OCI-LY3 (cell line): ENCODE results near the gene FAM219B.

ENCODE experiments used
- H2AFZ ChIP-seq: fragments of 200-600, 300-600 bp; shearing (Covaris generic); 2 replicates; pipeline ENCODE4 v1.6.0; 2014; ENCODE audit warnings: antibody characterized with exemption, low read depth, low read length
- H3K27ac ChIP-seq: fragments of 200-600, 300-600 bp; sonication (generic); 2 replicates; pipeline ENCODE4 v1.5.1; 2014; ENCODE audit warnings: mild to moderate bottlenecking, low read length, moderate library complexity, mixed read lengths
- H3K27me3 ChIP-seq: fragments of 200-600, 300-600 bp; sonication (generic); 2 replicates; pipeline ENCODE4 v1.6.1; 2014; ENCODE audit warnings: low read depth, low read length, mixed read lengths
- H3K36me3 ChIP-seq: fragments of 200-600, 300-600 bp; sonication (generic); replicated peaks from 2 replicates; pipeline ENCODE3; 2014; ENCODE audit warnings: low read depth, low read length, mixed read lengths
- H3K4me1 ChIP-seq: fragments of 300-600, 200-600 bp; sonication (generic); 2 replicates; pipeline ENCODE4 v1.6.1; 2014; ENCODE audit warnings: low read length, mixed read lengths
- H3K4me2 ChIP-seq: fragments of 200-600, 300-600 bp; sonication (generic); 2 replicates; pipeline ENCODE4 v1.6.1; 2014; ENCODE audit warnings: low read length, mixed read lengths
- H3K4me3 ChIP-seq: fragments of 300-600, 200-600 bp; sonication (generic); 2 replicates; pipeline ENCODE4 v1.5.1; 2014; ENCODE audit warnings: antibody characterized with exemption, mild to moderate bottlenecking, low read length, moderate library complexity
- H3K79me2 ChIP-seq: fragments of 300-600, 200-600 bp; shearing (Covaris generic); 2 replicates; pipeline ENCODE4 v1.6.1; 2014; ENCODE audit warnings: mild to moderate bottlenecking, low read length, mixed read lengths
- H3K9ac ChIP-seq: fragments of 300-600, 200-600 bp; shearing (Covaris generic); 2 replicates; pipeline ENCODE4 v1.6.0; 2014; ENCODE audit warnings: mild to moderate bottlenecking, low read length, moderate library complexity
- H3K9me3 ChIP-seq: fragments of 200-600, 300-600 bp; shearing (Covaris generic); 2 replicates; pipeline ENCODE4 v1.6.1; 2014; ENCODE audit warnings: low read length, mixed read lengths; ENCODE audit not compliant: insufficient read depth
- H4K20me1 ChIP-seq: fragments of 200-600, 300-600 bp; sonication (generic); 2 replicates; pipeline ENCODE4 v1.6.1; 2016; ENCODE audit warnings: low read length, mixed read lengths; ENCODE audit not compliant: insufficient read depth
- EZH2phosphoT487 ChIP-seq: fragments of 200-600 bp; shearing (Covaris generic); IDR thresholded peaks from 2 replicates; pipeline ENCODE4 v1.6.1; 2018; ENCODE audit warnings: antibody characterized with exemption, mixed run types, low read depth
- TF ChIP-seq, protein P1 (sequence below): fragments of 200-600, 300-600 bp; sonication (generic); IDR thresholded peaks from 2 replicates; pipeline ENCODE4 v1.5.1; 2014; ENCODE audit warnings: antibody characterized with exemption, low read length, low read depth

Gene FAM219B

DNA sequence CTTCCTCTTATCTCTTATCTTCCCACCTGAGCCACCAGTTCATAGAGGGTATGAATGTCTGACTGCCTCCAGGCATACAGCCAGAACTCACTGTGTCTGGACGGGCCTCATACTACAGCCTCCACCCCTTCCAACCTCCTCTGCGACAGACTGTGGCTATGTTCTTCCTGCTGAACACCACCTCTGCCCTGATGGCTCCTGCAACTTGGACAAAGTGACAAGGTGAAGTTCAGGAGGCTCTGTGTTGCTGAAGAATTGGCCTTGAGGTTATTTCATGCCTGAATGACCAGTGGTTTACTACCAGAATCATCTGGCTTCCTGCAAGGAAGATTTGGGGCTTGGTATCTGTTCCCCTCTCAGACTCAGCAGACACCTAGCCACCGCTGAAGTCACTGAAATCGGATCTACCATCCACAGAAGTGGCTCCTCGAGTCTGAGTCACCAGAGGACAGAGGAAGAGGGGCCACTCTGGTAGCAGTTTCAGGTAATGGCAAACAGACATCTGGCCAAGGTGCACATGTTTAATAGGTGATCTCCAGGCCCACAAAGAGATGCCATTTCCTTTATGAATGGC, 49.5 kb downstream of the FAM219B start:
- peaks cover 91% of the 10 kb centered on the region for H3K79me2 ChIP-seq
- peak overlapping the region; percentile 71 for H3K4me2 ChIP-seq
- peaks cover 26% of the 10 kb centered on the region for H3K36me3 ChIP-seq

DNA sequence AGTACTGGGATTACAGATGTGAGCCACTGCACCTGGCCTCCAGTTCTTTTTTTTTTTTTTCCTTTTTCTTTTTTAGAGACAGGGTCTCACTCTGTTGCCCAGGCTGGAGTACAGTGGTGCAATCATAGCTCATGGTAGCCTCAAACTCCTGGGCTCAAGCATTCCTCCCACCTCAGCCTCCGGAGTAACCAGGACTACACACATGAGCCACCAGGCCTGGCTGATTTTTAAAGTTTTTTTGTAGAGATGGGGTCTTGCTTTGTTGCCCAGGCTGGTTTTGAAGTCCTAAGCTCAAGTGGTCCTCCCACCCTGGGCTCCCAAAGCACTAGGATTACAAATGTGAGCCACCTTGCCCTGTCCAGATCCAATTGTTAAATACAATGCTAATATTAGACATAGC, 50.1 kb downstream of the FAM219B start:
- Histone ChIP-seq H3K27me3 (no peaks in the 10 kb centered on the region), H3K79me2 (peaks cover 85% of the 10 kb centered on the region), H3K36me3 (peaks cover 33% of the 10 kb centered on the region), H4K20me1 (no peaks in the 10 kb centered on the region), H3K9ac (peak overlapping the region; percentile 73), H2AFZ (no peak overlapping the region), H3K9me3 (no peaks in the 10 kb centered on the region), H3K4me2 (peak overlapping the region; percentile 71), H3K27ac (peak overlapping the region; percentile 95), H3K4me3 (peak overlapping the region; percentile 34; the same call in 1 of the 2 replicates), H3K4me1 (peaks cover 74% of the 10 kb centered on the region)
- TF ChIP-seq, protein P1, sequence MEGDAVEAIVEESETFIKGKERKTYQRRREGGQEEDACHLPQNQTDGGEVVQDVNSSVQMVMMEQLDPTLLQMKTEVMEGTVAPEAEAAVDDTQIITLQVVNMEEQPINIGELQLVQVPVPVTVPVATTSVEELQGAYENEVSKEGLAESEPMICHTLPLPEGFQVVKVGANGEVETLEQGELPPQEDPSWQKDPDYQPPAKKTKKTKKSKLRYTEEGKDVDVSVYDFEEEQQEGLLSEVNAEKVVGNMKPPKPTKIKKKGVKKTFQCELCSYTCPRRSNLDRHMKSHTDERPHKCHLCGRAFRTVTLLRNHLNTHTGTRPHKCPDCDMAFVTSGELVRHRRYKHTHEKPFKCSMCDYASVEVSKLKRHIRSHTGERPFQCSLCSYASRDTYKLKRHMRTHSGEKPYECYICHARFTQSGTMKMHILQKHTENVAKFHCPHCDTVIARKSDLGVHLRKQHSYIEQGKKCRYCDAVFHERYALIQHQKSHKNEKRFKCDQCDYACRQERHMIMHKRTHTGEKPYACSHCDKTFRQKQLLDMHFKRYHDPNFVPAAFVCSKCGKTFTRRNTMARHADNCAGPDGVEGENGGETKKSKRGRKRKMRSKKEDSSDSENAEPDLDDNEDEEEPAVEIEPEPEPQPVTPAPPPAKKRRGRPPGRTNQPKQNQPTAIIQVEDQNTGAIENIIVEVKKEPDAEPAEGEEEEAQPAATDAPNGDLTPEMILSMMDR = no peak
- TF ChIP-seq EZH2phosphoT487 = no peak

More for the DNA sequence above, 49.5 kb downstream of the FAM219B start:
- TF ChIP-seq, protein P1 = no peak
- TF ChIP-seq EZH2phosphoT487 = no peak
- Histone ChIP-seq H3K27ac (peak overlapping the region; percentile 95), H4K20me1 (no peaks in the 10 kb centered on the region), H2AFZ (no peak overlapping the region), H3K4me1 (peaks cover 74% of the 10 kb centered on the region), H3K4me3 (peak overlapping the region; percentile 34), H3K9me3 (no peaks in the 10 kb centered on the region), H3K9ac (peak overlapping the region; percentile 73), H3K27me3 (no peaks in the 10 kb centered on the region)

DNA sequence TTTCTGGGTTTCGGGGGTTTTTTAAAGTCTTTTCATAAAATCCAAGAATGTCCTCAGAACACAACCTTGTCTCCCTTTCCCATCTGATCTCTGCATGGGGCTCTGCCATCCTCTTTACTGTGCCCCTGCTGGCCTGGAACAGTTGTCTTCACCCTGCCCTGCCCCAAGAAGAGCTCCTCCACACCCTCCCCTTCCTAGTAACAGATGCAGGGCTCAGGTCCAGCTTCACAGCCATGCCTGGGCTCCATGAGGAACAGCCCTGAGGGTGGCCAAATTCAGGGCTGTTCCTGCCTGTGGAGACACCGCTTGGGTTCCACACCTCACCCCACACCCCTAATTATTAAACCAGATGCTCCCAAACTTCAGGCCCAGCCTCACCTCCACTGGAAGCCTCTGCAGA, 50.8 kb downstream of the FAM219B start:
- Histone ChIP-seq H3K4me1 (peaks cover 71% of the 10 kb centered on the region), H3K9ac (peak overlapping the region; percentile 39), H3K27ac (peak overlapping the region; percentile 95), H2AFZ (no peak overlapping the region), H3K9me3 (no peaks in the 10 kb centered on the region), H3K4me2 (peak overlapping the region; percentile 12), H3K4me3 (no peak overlapping the region), H3K79me2 (peaks cover 78% of the 10 kb centered on the region), H3K36me3 (peaks cover 36% of the 10 kb centered on the region), H4K20me1 (no peaks in the 10 kb centered on the region), H3K27me3 (no peaks in the 10 kb centered on the region)
- TF ChIP-seq, protein P1 = no peak

DNA sequence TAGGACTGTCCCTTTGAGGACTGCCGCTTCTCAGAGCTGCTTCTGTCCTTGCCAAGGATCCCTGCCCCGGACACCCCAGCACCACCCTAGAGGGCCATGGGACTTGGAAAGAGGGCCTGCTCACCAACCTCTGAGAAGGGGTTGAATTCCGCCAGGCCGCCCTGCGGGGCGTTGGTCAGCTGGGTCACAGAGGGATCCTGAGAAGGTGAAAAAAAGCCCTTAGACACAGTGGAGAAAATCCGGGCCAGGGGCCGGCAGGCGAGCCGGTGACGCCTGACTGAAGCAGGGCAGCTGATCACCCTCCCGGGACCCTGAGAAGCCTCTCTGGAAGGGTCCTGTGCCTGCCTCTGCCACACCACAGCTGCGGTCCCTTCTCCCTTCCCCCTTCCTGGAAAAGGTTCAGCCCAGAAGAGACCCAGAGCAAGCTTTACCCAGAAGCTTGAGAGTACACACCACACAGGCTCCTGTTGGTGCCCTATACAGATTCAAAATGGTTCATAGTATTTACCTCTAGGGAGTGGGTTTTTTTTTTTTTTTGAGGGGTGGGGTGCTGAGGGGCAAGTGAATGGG, 52.1 kb downstream of the FAM219B start:
- no peaks in the 10 kb centered on the region for H4K20me1 ChIP-seq
- peak overlapping the region; percentile 63 for H3K4me2 ChIP-seq
- peaks cover 72% of the 10 kb centered on the region for H3K79me2 ChIP-seq

More for the DNA sequence above, 52.1 kb downstream of the FAM219B start:
- Histone ChIP-seq H3K36me3 (peaks cover 46% of the 10 kb centered on the region), H3K9me3 (no peaks in the 10 kb centered on the region), H2AFZ (no peak overlapping the region), H3K4me3 (peak overlapping the region; percentile 31), H3K4me1 (peaks cover 73% of the 10 kb centered on the region), H3K27me3 (no peaks in the 10 kb centered on the region), H3K9ac (peak overlapping the region; percentile 68), H3K27ac (peak overlapping the region; percentile 83)
- no peak for TF ChIP-seq EZH2phosphoT487
- TF ChIP-seq, protein P1 = no peak
